K562 (cell line): Measurements from ENCODE around the gene TRPC4. TPM values are rescaled to one million over a fixed set of nuclear protein-coding genes. Genes with fewer than 3 reads are reported as not detected.

Source experiments
- ATAC-seq: fragments of 200-7000 bp; cut with Tn5 transposase; 3 replicates; pipeline ENCODE4 v1.9.1; 2020; ENCODE audit warnings: moderate library complexity
- BruUV-seq: library from RNA; stranded (reverse); fragments of 400-500 nt; replicated peaks from 2 replicates; lab custom pipeline; 2021; lab: Mats Ljungman, UMichigan
- CTCF ChIA-PET: fragments of 300-600 bp; formaldehyde crosslinking; extraction: SDS; loops from one replicate; lab custom pipeline; 2021; ENCODE audit warnings: low intra/inter-chr PET ratio; lab: Yijun Ruan, JAX
- POLR2A ChIA-PET: fragments of 300-600, 350-650 bp; sonication (Branson Sonifier 250); formaldehyde crosslinking; extraction: SDS; loops from one replicate; lab custom pipeline; 2021; ENCODE audit warnings: antibody characterized with exemption, inconsistent platforms; lab: Yijun Ruan, JAX
- DNase-seq, 4 experiments: peaks; one replicate each; pipeline versions ENCODE4 v3.0.0 to v3.0.0-alpha.2; 2011 to 2018; ENCODE audit warnings: low spot score in 3 of 4, mixed read lengths in 3 of 4; ENCODE audit errors: extremely low read depth in 1 of 4
- FAIRE-seq: peaks from 2 replicates; lab custom pipeline; 2011; peaks lifted over from hg19 to GRCh38; lab: Jason Lieb, UNC
- H2AFZ ChIP-seq: 2 replicates; pipeline ENCODE4 v1.6.0; 2011; ENCODE audit warnings: low read depth, low read length, control low read depth, inconsistent platforms
- H3K27ac ChIP-seq: fragments of 200-600 bp; 3 replicates; pipeline ENCODE4 v1.8.0; 2011; ENCODE audit warnings: low read depth, mild to moderate bottlenecking, control low read depth, inconsistent platforms, low read length, moderate library complexity, mixed read lengths; ENCODE audit errors: extremely low read depth
- H3K27me3 ChIP-seq, 2 experiments: fragments of 300-600 bp in 1 of 2; 2 replicates in 1 of 2; 3 replicates in 1 of 2; pipeline versions ENCODE4 v1.6.0 to v1.8.0; 2011; ENCODE audit warnings: inconsistent platforms in 2 of 2, low read length in 2 of 2, mild to moderate bottlenecking in 1 of 2, mixed read lengths in 1 of 2, moderate library complexity in 1 of 2; ENCODE audit not compliant: control insufficient read depth in 2 of 2, insufficient read depth in 2 of 2
- H3K36me3 ChIP-seq: fragments of 300-600 bp; 3 replicates; pipeline ENCODE4 v1.8.0; 2011; ENCODE audit warnings: mild to moderate bottlenecking, low read length, inconsistent platforms; ENCODE audit not compliant: control insufficient read depth, insufficient read depth
- H3K4me1 ChIP-seq, 2 experiments: fragments of 200-600 bp in 1 of 2; replicated peaks in 1 of 2; 2 replicates in 1 of 2; 3 replicates in 1 of 2; pipeline versions ENCODE4 v1.5.1 to v1.8.0; 2011; ENCODE audit warnings: inconsistent platforms in 2 of 2, low read length in 2 of 2, mild to moderate bottlenecking in 1 of 2, mixed read lengths in 1 of 2, moderate library complexity in 1 of 2; ENCODE audit not compliant: control insufficient read depth in 2 of 2, insufficient read depth in 2 of 2
- H3K4me2 ChIP-seq: 2 replicates; pipeline ENCODE4 v1.6.1; 2011; ENCODE audit warnings: low read length, control low read depth, inconsistent platforms, mixed read lengths; ENCODE audit not compliant: insufficient read depth
- H3K4me3 ChIP-seq: fragments of 200-600 bp; sonication (generic), shearing (Covaris generic); 2 replicates; pipeline ENCODE4 v1.5.1; 2016; ENCODE audit warnings: control low read depth, inconsistent platforms
- H3K79me2 ChIP-seq: fragments of 200-600 bp; 3 replicates; pipeline ENCODE4 v1.8.0; 2011; ENCODE audit warnings: low read length, inconsistent platforms; ENCODE audit not compliant: control insufficient read depth, insufficient read depth
- H3K9ac ChIP-seq, 2 experiments: 2 replicates each; pipeline versions ENCODE4 v1.6.0 to v1.6.1; 2011; ENCODE audit warnings: low read depth in 2 of 2, low read length in 2 of 2, control low read depth in 1 of 2, inconsistent platforms in 1 of 2, mild to moderate bottlenecking in 1 of 2, mixed read lengths in 1 of 2; ENCODE audit not compliant: insufficient read depth in 1 of 2
- H3K9me1 ChIP-seq: one replicate; pipeline ENCODE4 v1.6.0; 2011; ENCODE audit warnings: inconsistent platforms, mild to moderate bottlenecking, low read length, moderate library complexity; ENCODE audit not compliant: control insufficient read depth, insufficient read depth
- H3K9me3 ChIP-seq: replicated peaks from 2 replicates; pipeline ENCODE4 v1.5.1; 2011; ENCODE audit warnings: low read depth, low read length, inconsistent platforms; ENCODE audit not compliant: control insufficient read depth, insufficient read depth
- H4K20me1 ChIP-seq: replicated peaks from 2 replicates; pipeline ENCODE4 v1.6.1; 2011; ENCODE audit warnings: low read length, inconsistent platforms, mixed read lengths; ENCODE audit not compliant: control insufficient read depth, insufficient read depth
- DPF2 ChIP-seq: fragments of 450-650 bp; IDR thresholded peaks from 2 replicates; pipeline ENCODE4 v1.6.1; 2016
- MEIS2 ChIP-seq: fragments of 450-650 bp; IDR thresholded peaks from 2 replicates; pipeline ENCODE4 v1.6.1; 2014; ENCODE audit warnings: mild to moderate bottlenecking; ENCODE audit not compliant: partially characterized antibody
- POLR2A ChIP-seq: fragments of 450-650 bp; conservative IDR thresholded peaks from 2 replicates; pipeline ENCODE4 v1.6.1; 2016
- RFX1 ChIP-seq: fragments of 450-650 bp; IDR thresholded peaks from 2 replicates; pipeline ENCODE4 v1.6.1; 2016; ENCODE audit warnings: mild to moderate bottlenecking, moderate library complexity
- SREBF2 ChIP-seq: sonication (generic); formaldehyde crosslinking; IDR thresholded peaks from 2 replicates; pipeline ENCODE4 v1.4.0; 2020; ENCODE audit warnings: mild to moderate bottlenecking, missing genetic modification reagents
- ZNF280A ChIP-seq: fragments of 450-650 bp; IDR thresholded peaks from 2 replicates; pipeline ENCODE4 v1.6.1; 2018; ENCODE audit warnings: mild to moderate bottlenecking, low read depth; ENCODE audit not compliant: partially characterized antibody
- WGBS: fragments of 100-300 bp; shearing (Covaris generic); methylation state at CpG from one replicate; pipeline ENCODE4 v1.1.6; 2016; ENCODE audit warnings: low coverage, mixed read lengths; ENCODE audit not compliant: insufficient coverage; ENCODE audit errors: missing lambda C conversion rate; 5-methylcytosine and 5-hydroxymethylcytosine counted together
- in situ Hi-C: fragments of 300-500 bp; cut with MboI; formaldehyde crosslinking; loops from 4 replicates; pipeline ENCODE4 v1.15.0; 2018; ENCODE audit warnings: inconsistent platforms, mixed read lengths
- intact Hi-C: fragments of 100-400 bp; cut with micrococcal nuclease; formaldehyde crosslinking; loops from 2 replicates; pipeline ENCODE4 v1.14.2; 2022
- polyA plus RNA-seq, 8 experiments: library from polyadenylated mRNA; depleted of rRNA in 4 of 8; stranded (reverse) in 5 of 8; unstranded in 3 of 8; fragments of >200 nt; fragmentation: Nextera tagmentation in 2 of 8; fragmentation: Illumina TruSeq in 1 of 8; extraction: Ambion mirVana in 2 of 8; extraction: Trizol in 1 of 8; gene quantifications; 2 replicates each; pipeline versions ENCODE4 v1.2.1 to v1.2.3, GENCODE V29; 2011 to 2014; ENCODE audit warnings: inconsistent platforms in 1 of 8, missing spikeins in 1 of 8
- total RNA-seq, 7 experiments: library from RNA; depleted of rRNA in 6 of 7; stranded (reverse); fragments of >200 nt in 6 of 7; fragmentation: Illumina TruSeq in 2 of 7; extraction: Trizol in 2 of 7; gene quantifications; 2 replicates each; pipeline versions ENCODE4 v1.2.1 to v1.2.3, GENCODE V29; 2011 to 2021; ENCODE audit warnings: low replicate concordance in 1 of 7
- TF ChIP-seq, protein P1 (sequence below): fragments of 250-450 bp; sonication (Bioruptor Pico); IDR thresholded peaks from 2 replicates; pipeline ENCODE4 v1.5.0; 2022; ENCODE audit warnings: mild to moderate bottlenecking

The TRPC4 gene
- total and polyA plus RNA-seq, 9 of the 15 experiments (the other 6 are each of a cell fraction or from before 2014, with no cell fraction given), result 0.03 to 0.04 TPM; not detected in 7

GRCh38 chr13:37663724-37664123, 205.8 kb downstream of the TRPC4 start:
- in situ Hi-C loops, result no loop called here
- Histone ChIP-seq H3K9me3 (no peaks in the 10 kb centered on the region), H3K9me1 (no peaks in the 10 kb centered on the region), H2AFZ (no peak overlapping the region), H3K4me3 (no peak overlapping the region), H3K27me3 (no peaks in the 10 kb centered on the region), H3K4me1 (no peaks in the 10 kb centered on the region), H3K9ac (no peak overlapping the region), H3K27ac (no peak overlapping the region), H3K4me2 (no peak overlapping the region), H3K36me3 (no peaks in the 10 kb centered on the region), H4K20me1 (no peaks in the 10 kb centered on the region), H3K79me2 (no peaks in the 10 kb centered on the region)
- TF ChIP-seq SREBF2 (CRISPR knock-in tag) (no peak), DPF2 (no peak), MEIS2 (no peak), RFX1 (peak; percentile 55), ZNF280A (no peak), POLR2A (no peak)
- TF ChIP-seq, protein P1, sequence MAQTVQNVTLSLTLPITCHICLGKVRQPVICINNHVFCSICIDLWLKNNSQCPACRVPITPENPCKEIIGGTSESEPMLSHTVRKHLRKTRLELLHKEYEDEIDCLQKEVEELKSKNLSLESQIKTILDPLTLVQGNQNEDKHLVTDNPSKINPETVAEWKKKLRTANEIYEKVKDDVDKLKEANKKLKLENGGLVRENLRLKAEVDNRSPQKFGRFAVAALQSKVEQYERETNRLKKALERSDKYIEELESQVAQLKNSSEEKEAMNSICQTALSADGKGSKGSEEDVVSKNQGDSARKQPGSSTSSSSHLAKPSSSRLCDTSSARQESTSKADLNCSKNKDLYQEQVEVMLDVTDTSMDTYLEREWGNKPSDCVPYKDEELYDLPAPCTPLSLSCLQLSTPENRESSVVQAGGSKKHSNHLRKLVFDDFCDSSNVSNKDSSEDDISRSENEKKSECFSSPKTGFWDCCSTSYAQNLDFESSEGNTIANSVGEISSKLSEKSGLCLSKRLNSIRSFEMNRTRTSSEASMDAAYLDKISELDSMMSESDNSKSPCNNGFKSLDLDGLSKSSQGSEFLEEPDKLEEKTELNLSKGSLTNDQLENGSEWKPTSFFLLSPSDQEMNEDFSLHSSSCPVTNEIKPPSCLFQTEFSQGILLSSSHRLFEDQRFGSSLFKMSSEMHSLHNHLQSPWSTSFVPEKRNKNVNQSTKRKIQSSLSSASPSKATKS (CRISPR knock-in tag), result no peak
- ChIA-PET POLR2A (no interaction called here), CTCF (no interaction called here)
- 2% methylated on average over 4 of the region's 4 CpGs for WGBS
- intact Hi-C loops, result no loop called here
- no TSS peak for BruUV-seq
- DNase-seq (no peak), ATAC-seq (no peak), FAIRE-seq (no peak)
